ACC112 (cell line): ENCODE data around the gene ACACA.

ENCODE experiments used
- H2AFZ ChIP-seq: fragments of 200-600 bp; sonication (generic); one replicate; pipeline ENCODE4 v1.6.0; 2017; ENCODE audit warnings: antibody characterized with exemption, low read length; ENCODE audit not compliant: unreplicated experiment
- H3K27ac ChIP-seq: fragments of 200-600 bp; sonication (generic); 2 replicates; pipeline ENCODE4 v1.5.1; 2014; ENCODE audit warnings: low read depth, mild to moderate bottlenecking, antibody characterized with exemption, low read length, moderate library complexity
- H3K27me3 ChIP-seq: fragments of 200-600 bp; sonication (generic); 2 replicates; pipeline ENCODE4 v1.6.1; 2014; ENCODE audit warnings: mild to moderate bottlenecking, antibody characterized with exemption, low read length, moderate library complexity, mixed read lengths; ENCODE audit not compliant: insufficient read depth
- H3K36me3 ChIP-seq: fragments of 200-600 bp; sonication (generic); 2 replicates; pipeline ENCODE4 v1.6.1; 2016; ENCODE audit warnings: mild to moderate bottlenecking, antibody characterized with exemption, low read length, moderate library complexity, mixed read lengths; ENCODE audit not compliant: insufficient read depth
- H3K4me1 ChIP-seq: fragments of 200-600 bp; sonication (generic); one replicate; pipeline ENCODE4 v1.6.1; 2016; ENCODE audit warnings: low read length, mixed read lengths; ENCODE audit not compliant: insufficient read depth, unreplicated experiment, control insufficient read depth
- H3K4me3 ChIP-seq: fragments of 200-600 bp; sonication (generic); 2 replicates; pipeline ENCODE4 v1.5.1; 2014; ENCODE audit warnings: mild to moderate bottlenecking, low read depth, low read length
- H3K79me2 ChIP-seq: fragments of 200-600 bp; sonication (generic); one replicate; pipeline ENCODE4 v1.6.0; 2016; ENCODE audit warnings: low read length; ENCODE audit not compliant: control insufficient read depth, unreplicated experiment, insufficient read depth

Gene ACACA

DNA sequence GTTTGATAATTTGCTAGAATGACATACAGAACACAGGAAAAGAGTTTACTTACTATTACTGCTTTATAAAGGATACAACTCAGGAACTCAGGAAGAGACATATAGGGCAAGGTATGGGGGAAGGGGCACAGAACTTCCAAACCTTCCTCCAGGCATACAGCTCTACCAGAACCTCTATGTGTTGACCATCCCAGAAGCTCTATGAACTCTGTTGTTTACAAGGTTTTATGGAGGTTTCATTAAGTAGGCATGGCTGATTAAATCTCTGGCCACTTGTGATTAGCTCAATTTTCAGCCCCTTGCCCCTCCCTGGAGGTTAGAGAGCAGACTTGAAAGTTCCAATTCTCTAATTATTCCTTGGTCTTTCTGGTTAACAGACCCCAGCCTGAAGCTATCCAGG is 91.0 kb downstream of the ACACA start:
- H3K36me3 ChIP-seq: 0 out of 2 replicates have a peak, but pooled peaks cover 7% of the 10 kb centered on the region
- H3K4me1 ChIP-seq: no peaks in the 10 kb centered on the region
- H3K4me3 ChIP-seq: no peak overlapping the region
- no peaks in the 10 kb centered on the region for H3K27me3 ChIP-seq
- H2AFZ ChIP-seq: no peak overlapping the region
- H3K27ac ChIP-seq: no peak overlapping the region
- no peaks in the 10 kb centered on the region for H3K79me2 ChIP-seq

DNA sequence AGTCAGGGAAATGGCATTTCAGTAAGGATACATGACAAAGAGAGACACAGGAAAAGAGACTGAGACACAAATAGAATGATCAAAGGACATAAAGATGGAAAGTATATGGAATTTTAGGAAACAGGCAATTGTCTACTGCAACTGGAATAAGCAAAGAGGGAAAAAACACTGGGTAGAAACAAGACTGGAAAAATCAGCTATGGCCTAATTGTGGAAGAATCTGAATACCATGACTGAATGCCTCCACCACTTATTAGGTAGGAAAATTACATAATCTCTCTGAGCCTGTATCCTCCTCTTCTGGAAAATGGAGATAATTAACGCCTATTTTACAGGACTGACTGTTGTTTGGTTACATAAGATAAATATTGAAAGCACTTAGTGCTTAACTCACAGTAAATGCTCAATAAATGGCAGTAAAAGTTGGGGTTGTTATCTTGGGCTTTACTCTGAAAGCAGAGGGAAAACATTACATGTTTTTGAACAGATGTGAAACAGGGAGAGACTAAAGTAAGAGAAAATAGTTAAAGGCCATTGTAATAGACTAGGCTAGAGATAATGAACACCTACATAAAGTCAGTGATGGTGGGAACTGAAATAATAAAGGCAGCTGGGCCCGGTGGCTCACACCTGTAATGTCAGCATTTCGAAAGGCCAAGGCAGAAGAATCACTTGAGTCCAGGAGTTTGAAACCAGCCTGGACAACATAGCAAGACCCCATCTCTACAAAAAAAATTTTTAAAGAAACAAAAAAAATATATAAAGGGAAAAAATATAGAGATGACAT is 94.3 kb downstream of the ACACA start:
- H3K27ac ChIP-seq: no peak overlapping the region

DNA sequence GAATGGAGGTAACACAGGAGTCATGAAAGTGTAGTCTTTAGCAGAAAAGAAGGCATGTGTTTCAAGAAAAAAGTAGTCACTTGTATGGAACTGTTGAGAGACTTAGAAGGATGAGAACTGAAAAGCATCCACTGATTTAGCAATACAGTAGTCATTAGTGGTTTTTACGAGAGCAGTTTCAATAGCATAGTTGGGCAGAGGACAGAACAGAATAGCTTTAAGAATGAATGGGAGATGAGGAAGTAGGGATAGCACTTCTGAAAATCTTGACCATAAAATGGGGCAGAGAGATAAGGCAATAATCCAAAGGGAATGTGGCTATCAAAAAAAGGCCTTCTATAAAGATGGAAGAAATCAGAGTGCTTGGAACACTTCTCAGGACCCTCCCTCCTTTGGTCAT is 95.7 kb downstream of the ACACA start:
- Histone ChIP-seq H3K36me3 (peaks cover 9% of the 10 kb centered on the region; the same call in 1 of the 2 replicates), H2AFZ (no peak overlapping the region), H3K4me3 (no peak overlapping the region), H3K4me1 (no peaks in the 10 kb centered on the region), H3K27me3 (no peaks in the 10 kb centered on the region), H3K79me2 (no peaks in the 10 kb centered on the region), H3K27ac (no peak overlapping the region)

More for the DNA sequence above, 94.3 kb downstream of the ACACA start:
- no peak overlapping the region for H2AFZ ChIP-seq
- no peak overlapping the region for H3K4me3 ChIP-seq
- H3K79me2 ChIP-seq: no peaks in the 10 kb centered on the region
- peaks cover 9% of the 10 kb centered on the region; the same call in 1 of the 2 replicates for H3K36me3 ChIP-seq
- no peaks in the 10 kb centered on the region for H3K4me1 ChIP-seq
- H3K27me3 ChIP-seq: no peaks in the 10 kb centered on the region

DNA sequence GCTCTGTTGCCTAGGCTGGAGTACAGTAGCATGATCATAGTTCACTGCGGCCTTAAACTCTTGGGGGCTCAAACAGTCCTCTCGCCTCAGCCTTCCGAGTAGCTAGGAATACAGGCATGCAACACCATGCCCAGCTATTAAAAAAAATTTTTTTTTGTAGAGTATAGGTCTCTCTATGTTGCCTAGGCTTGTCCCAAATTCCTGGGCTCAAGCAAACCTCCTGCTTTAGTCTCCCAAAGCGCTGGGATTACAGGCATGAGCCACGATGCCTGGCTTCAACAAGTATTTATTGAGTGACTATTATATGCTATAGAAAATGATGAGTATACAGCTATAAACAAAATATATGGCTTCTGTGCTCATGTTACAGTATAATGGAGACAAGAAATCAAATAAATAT is 97.6 kb downstream of the ACACA start:
- no peaks in the 10 kb centered on the region for H3K4me1 ChIP-seq
- no peaks in the 10 kb centered on the region for H3K27me3 ChIP-seq
- H3K36me3 ChIP-seq: peaks cover 9% of the 10 kb centered on the region; the same call in 1 of the 2 replicates
- no peak overlapping the region for H3K4me3 ChIP-seq
- H3K79me2 ChIP-seq: no peaks in the 10 kb centered on the region
- H2AFZ ChIP-seq: no peak overlapping the region
- no peak overlapping the region for H3K27ac ChIP-seq

DNA sequence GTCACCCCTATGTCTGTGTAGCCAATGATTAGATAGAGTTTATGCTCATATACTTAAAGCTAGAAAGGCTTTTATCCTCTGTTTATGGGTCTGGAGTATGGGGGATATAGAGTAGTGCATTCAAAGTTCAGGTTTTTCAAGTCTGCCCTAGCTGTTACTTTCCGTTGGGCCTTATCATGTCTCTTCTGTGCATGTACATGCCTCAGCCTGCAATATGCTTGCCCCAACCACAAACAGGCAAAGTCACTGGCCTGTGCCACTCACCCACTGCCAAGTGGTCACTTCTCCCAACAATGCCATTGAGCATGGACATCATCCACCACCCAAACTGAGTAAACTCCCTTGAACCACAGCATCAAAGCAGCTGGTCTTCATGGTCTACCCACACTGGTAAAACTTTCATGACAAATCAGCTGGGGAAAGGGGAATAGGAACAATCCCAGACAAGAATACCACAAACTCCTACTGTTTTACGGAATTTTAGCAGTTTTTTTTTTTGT is 101.2 kb downstream of the ACACA start:
- Histone ChIP-seq H3K79me2 (peaks cover 4% of the 10 kb centered on the region), H2AFZ (no peak overlapping the region), H3K4me1 (peaks cover 3% of the 10 kb centered on the region), H3K4me3 (no peak overlapping the region), H3K27me3 (no peaks in the 10 kb centered on the region), H3K27ac (no peak overlapping the region), H3K36me3 (peaks cover 6% of the 10 kb centered on the region; the same call in 1 of the 2 replicates)

DNA sequence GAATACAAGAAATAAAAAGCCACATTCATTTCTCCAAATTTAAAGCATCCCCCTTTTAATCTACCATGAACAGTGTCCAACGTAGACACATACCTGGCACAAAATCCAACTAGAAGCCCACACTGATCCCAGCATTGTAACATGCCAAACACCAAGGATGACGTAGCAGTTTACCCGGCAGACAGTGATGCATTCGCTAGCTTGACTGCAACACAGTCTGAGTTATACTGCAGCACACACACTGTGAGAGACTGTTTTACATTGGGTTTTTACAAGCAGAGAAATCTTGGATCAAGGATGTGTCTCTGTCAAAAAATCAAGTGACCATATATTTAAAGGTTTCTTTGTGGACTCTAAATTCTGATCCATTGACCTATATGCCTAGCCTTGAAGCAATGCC is 105.3 kb downstream of the ACACA start:
- peaks cover 11% of the 10 kb centered on the region for H3K79me2 ChIP-seq
- no peaks in the 10 kb centered on the region for H3K27me3 ChIP-seq
- no peak overlapping the region for H3K4me3 ChIP-seq
- H2AFZ ChIP-seq: no peak overlapping the region
- no peaks in the 10 kb centered on the region for H3K36me3 ChIP-seq
- no peak overlapping the region for H3K27ac ChIP-seq
- H3K4me1 ChIP-seq: peaks cover 26% of the 10 kb centered on the region

DNA sequence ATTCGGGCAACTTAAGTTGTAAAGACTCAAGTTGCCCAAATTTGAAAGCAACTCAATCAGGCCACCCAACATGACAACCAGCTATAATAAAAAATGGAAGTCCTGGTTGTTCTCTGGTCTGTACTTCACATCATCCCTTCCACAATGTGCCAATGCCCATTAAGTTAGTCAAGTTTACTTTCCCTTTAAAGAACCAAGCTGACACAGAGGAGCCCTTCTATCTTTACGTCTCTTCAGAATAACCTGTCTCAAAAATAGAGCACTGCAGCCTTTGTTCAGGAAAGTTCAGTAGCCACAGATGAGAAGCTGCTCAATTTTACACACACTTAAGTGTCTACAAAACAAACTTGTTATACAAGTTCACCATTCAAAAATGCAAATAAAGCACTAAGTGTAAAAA is 106.0 kb downstream of the ACACA start:
- peaks cover 26% of the 10 kb centered on the region for H3K4me1 ChIP-seq
- no peak overlapping the region for H2AFZ ChIP-seq
- no peak overlapping the region for H3K27ac ChIP-seq
- H3K4me3 ChIP-seq: no peak overlapping the region
- H3K79me2 ChIP-seq: peaks cover 11% of the 10 kb centered on the region
- H3K36me3 ChIP-seq: no peaks in the 10 kb centered on the region
- H3K27me3 ChIP-seq: no peaks in the 10 kb centered on the region

DNA sequence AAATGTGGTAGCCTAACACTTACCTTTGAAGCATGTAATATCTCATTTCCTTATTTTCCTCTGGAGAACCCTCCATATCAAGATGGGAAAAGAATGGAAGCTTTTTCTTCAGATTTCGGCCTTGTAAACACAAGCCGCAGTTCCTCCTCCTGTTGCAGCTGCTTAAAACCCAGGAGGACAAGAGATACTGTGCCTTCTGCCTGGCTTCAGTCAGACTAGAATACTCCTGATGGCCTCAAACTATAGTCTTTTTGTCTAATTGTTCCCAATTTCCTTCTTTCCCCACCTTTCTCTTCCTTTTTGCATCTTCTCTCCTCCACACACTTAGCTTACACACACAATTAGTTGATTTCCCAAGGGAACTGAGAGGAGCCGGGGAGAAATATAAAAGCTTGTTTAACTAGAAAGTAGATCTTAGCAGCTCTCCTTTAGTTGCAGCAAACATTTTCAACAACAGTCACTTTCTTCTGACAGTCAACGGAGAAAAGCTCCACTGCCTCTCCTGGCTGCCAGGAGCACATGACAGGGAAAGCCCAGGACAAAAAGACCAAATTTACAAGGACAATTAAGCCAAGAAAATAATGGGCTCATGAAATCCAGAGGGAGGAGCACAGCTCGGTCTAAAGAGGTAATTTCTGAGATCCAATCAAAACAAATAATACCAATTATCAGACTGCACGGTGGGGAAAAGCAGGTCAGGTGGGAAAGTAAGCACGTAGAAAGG is 107.2 kb downstream of the ACACA start:
- no peaks in the 10 kb centered on the region for H3K36me3 ChIP-seq

DNA sequence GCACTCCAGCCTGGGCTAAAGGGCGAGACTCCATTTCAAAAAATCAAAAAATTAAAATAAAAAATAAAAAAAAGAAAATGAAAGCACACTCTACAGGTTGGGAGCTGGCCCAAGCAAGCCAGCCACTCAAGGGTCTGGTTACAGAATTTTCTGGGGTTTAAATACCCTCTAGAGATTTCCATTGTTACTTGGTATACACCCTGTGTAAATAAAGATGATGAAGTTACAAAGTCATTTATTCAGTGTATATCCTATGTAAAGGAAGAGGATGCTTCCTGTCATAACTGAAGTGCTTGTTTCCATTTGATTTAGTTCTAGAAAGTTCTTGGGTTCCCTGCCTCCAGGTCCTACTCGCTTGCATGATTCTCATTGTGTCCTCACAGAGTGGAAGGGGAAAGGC is 110.7 kb downstream of the ACACA start:
- Histone ChIP-seq H2AFZ (no peak overlapping the region), H3K4me3 (no peak overlapping the region), H3K27ac (no peak overlapping the region), H3K79me2 (peaks cover 10% of the 10 kb centered on the region), H3K27me3 (no peaks in the 10 kb centered on the region), H3K4me1 (peaks cover 30% of the 10 kb centered on the region), H3K36me3 (no peaks in the 10 kb centered on the region)

More for the DNA sequence above, 107.2 kb downstream of the ACACA start:
- no peaks in the 10 kb centered on the region for H3K27me3 ChIP-seq
- peaks cover 11% of the 10 kb centered on the region for H3K79me2 ChIP-seq
- peaks cover 26% of the 10 kb centered on the region for H3K4me1 ChIP-seq
- no peak overlapping the region for H2AFZ ChIP-seq
- H3K27ac ChIP-seq: no peak overlapping the region
- no peak overlapping the region for H3K4me3 ChIP-seq

DNA sequence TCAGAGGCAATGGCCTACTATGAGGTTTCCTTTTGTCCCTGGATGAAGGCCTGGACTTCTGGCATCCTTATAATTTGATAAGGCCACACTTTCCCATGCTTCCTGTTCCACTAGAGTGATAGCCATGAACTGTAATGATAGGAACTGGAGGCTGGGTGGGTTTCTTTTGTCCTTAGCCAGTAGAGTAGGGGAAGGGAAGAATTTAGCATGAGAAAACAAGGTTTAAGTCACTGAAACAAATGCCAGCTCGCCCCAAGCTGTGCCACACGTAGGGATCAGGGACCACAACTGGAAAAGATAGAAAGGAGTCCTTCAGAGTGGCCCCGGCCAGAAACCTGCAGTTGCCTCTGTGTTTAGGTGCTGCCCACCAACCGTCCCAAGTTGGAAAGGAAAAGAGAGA is 111.7 kb downstream of the ACACA start:
- Histone ChIP-seq H3K36me3 (no peaks in the 10 kb centered on the region), H3K79me2 (peaks cover 10% of the 10 kb centered on the region), H3K27me3 (no peaks in the 10 kb centered on the region), H2AFZ (no peak overlapping the region), H3K4me3 (no peak overlapping the region), H3K4me1 (peaks cover 21% of the 10 kb centered on the region), H3K27ac (no peak overlapping the region)
